Endothelial cell (in vitro differentiated cells): ENCODE measurements around the gene IL1R2. TPM values are rescaled to one million over a fixed set of nuclear protein-coding genes. Genes with fewer than 3 reads are reported as not detected.

Experiments used
- DNase-seq: peaks from one replicate; pipeline ENCODE4 v3.0.0; 2021; ENCODE audit warnings: low spot score
- H3K27ac Mint-ChIP-seq: one replicate; pipeline ENCODE4 v1.8.0; 2021; ENCODE audit warnings: mixed read lengths, inconsistent platforms; ENCODE audit not compliant: unreplicated experiment
- H3K27me3 Mint-ChIP-seq: one replicate; pipeline ENCODE4 v1.8.0; 2021; ENCODE audit warnings: mild to moderate bottlenecking, moderate library complexity, mixed read lengths, inconsistent platforms; ENCODE audit not compliant: unreplicated experiment
- H3K36me3 Mint-ChIP-seq: one replicate; pipeline ENCODE4 v1.8.0; 2021; ENCODE audit warnings: mild to moderate bottlenecking, low read depth, mixed read lengths, inconsistent platforms; ENCODE audit not compliant: unreplicated experiment
- H3K4me1 Mint-ChIP-seq: one replicate; pipeline ENCODE4 v1.8.0; 2021; ENCODE audit warnings: mild to moderate bottlenecking, mixed read lengths, inconsistent platforms; ENCODE audit not compliant: unreplicated experiment
- H3K4me3 Mint-ChIP-seq: one replicate; pipeline ENCODE4 v1.8.0; 2021; ENCODE audit warnings: mild to moderate bottlenecking, mixed read lengths, inconsistent platforms; ENCODE audit not compliant: unreplicated experiment
- H3K9me3 Mint-ChIP-seq: one replicate; pipeline ENCODE4 v1.8.0; 2021; ENCODE audit warnings: mixed read lengths, inconsistent platforms; ENCODE audit not compliant: unreplicated experiment
- CTCF ChIP-seq: fragments of 200-600 bp; sonication (generic); IDR thresholded peaks from one replicate; pipeline ENCODE4 v1.5.0; 2021; ENCODE audit warnings: antibody characterized with exemption; ENCODE audit not compliant: unreplicated experiment
- total RNA-seq: library from RNA; stranded (reverse); fragmentation: NEBNext Ultra II Directional; extraction: Animal tissue kit (Norgen Biotek cat#: 25700); gene quantifications from one replicate; pipeline ENCODE4 v1.2.1, GENCODE V29; 2021; ENCODE audit not compliant: unreplicated experiment

IL1R2 gene
- total RNA-seq, 1 donor from 2014 or later, result not detected

DNA sequence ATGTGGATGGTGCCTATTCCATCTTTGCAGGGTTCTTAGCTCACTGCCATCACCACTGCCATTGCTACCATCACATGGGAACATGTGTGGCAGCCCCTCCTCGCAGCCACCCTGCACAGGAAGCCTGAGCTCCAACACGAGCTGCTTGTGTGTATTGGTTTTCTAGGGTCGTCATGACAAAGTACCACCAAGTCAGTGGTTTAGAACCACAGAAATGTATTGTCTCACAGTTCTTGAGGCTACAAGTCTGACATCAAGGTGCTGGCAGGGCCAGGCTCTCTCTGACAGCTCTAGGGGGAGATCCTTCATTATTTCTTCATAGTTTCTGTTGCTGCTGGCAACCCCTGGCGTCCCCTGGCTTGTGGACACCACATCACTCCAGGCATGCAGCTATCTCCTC is 10.3 kb upstream of the IL1R2 start:
- TF ChIP-seq CTCF, result no peak
- Mint-ChIP-seq H3K27me3 (peaks cover 5% of the 10 kb centered on the region), H3K36me3 (no peaks in the 10 kb centered on the region), H3K9me3 (no peaks in the 10 kb centered on the region), H3K4me1 (no peaks in the 10 kb centered on the region), H3K27ac (no peak overlapping the region), H3K4me3 (no peak overlapping the region)
- DNase-seq, result no peak

GRCh38 chr2:101982495-101983029 is 9.2 kb upstream of the IL1R2 start:
- no peak for TF ChIP-seq CTCF
- Mint-ChIP-seq H3K4me3 (no peak overlapping the region), H3K27me3 (peaks cover 6% of the 10 kb centered on the region), H3K36me3 (no peaks in the 10 kb centered on the region), H3K9me3 (no peaks in the 10 kb centered on the region), H3K27ac (no peak overlapping the region), H3K4me1 (no peaks in the 10 kb centered on the region)
- DNase-seq, result no peak

DNA sequence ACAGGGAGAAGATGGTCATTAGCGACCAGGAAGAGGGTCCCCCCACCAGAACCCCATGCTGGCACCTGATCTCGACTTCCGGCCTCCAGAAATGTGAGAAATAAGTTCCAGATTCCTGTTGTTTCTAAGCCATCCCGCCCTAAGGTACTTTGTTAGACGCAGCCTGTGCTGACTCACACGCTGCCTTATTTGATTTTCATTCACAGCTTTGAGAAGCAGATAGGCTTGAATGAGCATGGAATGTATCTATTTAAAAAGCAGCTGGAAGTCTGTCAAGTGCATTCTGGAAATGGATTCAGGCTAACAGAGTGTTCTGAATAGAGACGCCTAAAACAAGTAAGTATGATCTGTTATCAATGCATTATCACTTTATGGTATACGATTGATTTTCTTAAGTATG is 8.3 kb upstream of the IL1R2 start:
- H3K9me3 Mint-ChIP-seq, result no peaks in the 10 kb centered on the region
- no peak for DNase-seq
- H3K36me3 Mint-ChIP-seq, result no peaks in the 10 kb centered on the region
- no peaks in the 10 kb centered on the region for H3K4me1 Mint-ChIP-seq
- no peak overlapping the region for H3K4me3 Mint-ChIP-seq
- no peak for TF ChIP-seq CTCF
- no peak overlapping the region for H3K27ac Mint-ChIP-seq
- peaks cover 6% of the 10 kb centered on the region for H3K27me3 Mint-ChIP-seq

GRCh38 chr2:101983928-101984327 is 7.8 kb upstream of the IL1R2 start:
- H3K36me3 Mint-ChIP-seq, result no peaks in the 10 kb centered on the region
- no peak overlapping the region for H3K4me3 Mint-ChIP-seq

GRCh38 chr2:101984656-101985055 is 7.1 kb upstream of the IL1R2 start:
- Mint-ChIP-seq H3K9me3 (no peaks in the 10 kb centered on the region), H3K4me1 (no peaks in the 10 kb centered on the region), H3K36me3 (no peaks in the 10 kb centered on the region), H3K27me3 (peaks cover 6% of the 10 kb centered on the region), H3K27ac (no peak overlapping the region), H3K4me3 (no peak overlapping the region)
- no peak for TF ChIP-seq CTCF
- no peak for DNase-seq

More at GRCh38 chr2:101983928-101984327, 7.8 kb upstream of the IL1R2 start:
- no peaks in the 10 kb centered on the region for H3K4me1 Mint-ChIP-seq
- H3K27ac Mint-ChIP-seq, result no peak overlapping the region
- no peaks in the 10 kb centered on the region for H3K9me3 Mint-ChIP-seq
- no peak for TF ChIP-seq CTCF
- DNase-seq, result no peak
- peaks cover 6% of the 10 kb centered on the region for H3K27me3 Mint-ChIP-seq
